ENCODE results near the gene FARSA. TPM values are rescaled to one million over a fixed set of nuclear protein-coding genes. Genes with fewer than 3 reads are reported as not detected.
A peak's percentile ranks its signal among the peaks of the same experiment; 100 is the strongest.

FARSA gene
- total and polyA plus RNA-seq, 2 of the 13 experiments (the other 11 are each of a cell fraction or from before 2014, with no cell fraction given): 25.9 to 72.0 TPM

DNA sequence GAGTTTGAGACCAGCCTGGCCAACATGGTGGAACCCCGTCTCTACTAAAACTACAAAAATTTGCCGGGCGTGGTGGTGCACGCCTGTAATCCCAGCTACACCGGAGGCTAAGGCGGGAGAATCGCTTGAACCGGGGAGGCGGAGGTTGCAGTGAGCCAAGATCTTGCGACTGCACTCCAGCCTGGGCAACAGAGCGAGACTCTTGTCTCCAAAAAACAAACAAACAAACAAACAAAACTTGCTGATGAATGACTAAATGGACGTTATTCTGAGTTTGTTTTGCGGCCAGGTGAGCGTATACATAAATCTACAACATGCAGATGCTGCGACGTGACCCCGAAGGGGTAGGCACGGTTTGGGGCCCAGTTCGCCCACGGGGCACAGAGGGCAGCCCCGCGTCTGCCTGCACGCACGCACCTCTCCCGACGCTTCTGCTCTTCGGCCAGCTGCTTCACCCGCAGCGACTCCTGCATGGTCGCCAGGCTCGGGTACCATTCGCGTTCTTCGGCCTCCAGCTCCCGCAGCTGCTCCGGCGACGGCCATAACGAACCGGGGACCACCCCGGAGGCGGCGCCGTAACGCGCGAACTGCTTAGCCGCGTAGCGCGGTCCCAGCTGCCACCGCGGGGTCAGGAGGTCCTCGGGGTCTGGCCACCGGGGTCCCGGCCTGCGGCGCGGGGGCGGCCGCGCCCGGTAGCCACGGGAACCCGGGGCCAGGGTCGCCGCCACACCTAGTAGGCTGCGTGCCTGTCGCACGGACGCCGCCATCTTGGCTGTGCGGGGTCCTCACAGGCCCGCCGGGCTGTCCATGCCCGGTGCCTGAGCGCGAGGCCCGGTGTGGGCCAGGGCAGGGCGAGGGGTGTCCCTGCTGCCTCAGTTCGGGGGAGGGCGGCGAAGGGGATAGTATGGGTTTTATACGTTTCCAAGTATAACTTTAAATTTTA, 23.2 kb upstream of the FARSA start, which contains the start of gene GADD45GIP1 (continued):
- TF ChIP-seq AFF4 (CRISPR knock-in tag; IDR thresholded peaks at IDR 0.05): 0 out of 2 replicates have a peak, but pooled peaks have one; percentile 63
- no peak for TF ChIP-seq ZNF383 (CRISPR knock-in tag; IDR thresholded peaks at IDR 0.05; ENCODE audit: borderline replicate concordance)
- TF ChIP-seq SRF (IDR thresholded peaks at IDR 0.05; ENCODE audit: low read depth, low read length): no peak
- TF ChIP-seq, protein P1, sequence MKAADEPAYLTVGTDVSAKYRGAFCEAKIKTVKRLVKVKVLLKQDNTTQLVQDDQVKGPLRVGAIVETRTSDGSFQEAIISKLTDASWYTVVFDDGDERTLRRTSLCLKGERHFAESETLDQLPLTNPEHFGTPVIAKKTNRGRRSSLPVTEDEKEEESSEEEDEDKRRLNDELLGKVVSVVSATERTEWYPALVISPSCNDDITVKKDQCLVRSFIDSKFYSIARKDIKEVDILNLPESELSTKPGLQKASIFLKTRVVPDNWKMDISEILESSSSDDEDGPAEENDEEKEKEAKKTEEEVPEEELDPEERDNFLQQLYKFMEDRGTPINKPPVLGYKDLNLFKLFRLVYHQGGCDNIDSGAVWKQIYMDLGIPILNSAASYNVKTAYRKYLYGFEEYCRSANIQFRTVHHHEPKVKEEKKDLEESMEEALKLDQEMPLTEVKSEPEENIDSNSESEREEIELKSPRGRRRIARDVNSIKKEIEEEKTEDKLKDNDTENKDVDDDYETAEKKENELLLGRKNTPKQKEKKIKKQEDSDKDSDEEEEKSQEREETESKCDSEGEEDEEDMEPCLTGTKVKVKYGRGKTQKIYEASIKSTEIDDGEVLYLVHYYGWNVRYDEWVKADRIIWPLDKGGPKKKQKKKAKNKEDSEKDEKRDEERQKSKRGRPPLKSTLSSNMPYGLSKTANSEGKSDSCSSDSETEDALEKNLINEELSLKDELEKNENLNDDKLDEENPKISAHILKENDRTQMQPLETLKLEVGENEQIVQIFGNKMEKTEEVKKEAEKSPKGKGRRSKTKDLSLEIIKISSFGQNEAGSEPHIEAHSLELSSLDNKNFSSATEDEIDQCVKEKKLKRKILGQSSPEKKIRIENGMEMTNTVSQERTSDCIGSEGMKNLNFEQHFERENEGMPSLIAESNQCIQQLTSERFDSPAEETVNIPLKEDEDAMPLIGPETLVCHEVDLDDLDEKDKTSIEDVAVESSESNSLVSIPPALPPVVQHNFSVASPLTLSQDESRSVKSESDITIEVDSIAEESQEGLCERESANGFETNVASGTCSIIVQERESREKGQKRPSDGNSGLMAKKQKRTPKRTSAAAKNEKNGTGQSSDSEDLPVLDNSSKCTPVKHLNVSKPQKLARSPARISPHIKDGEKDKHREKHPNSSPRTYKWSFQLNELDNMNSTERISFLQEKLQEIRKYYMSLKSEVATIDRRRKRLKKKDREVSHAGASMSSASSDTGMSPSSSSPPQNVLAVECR (CRISPR knock-in tag; IDR thresholded peaks at IDR 0.05; ENCODE audit: borderline replicate concordance): peak; percentile 89
- TF ChIP-seq NRL (CRISPR knock-in tag; IDR thresholded peaks at IDR 0.05; ENCODE audit: borderline replicate concordance): peak; percentile 65
- 0 out of 2 replicates have a peak, but pooled peaks have one; percentile 20 for TF ChIP-seq GATA4 (IDR thresholded peaks at IDR 0.05; ENCODE audit: borderline replicate concordance, low read depth)
- no peak for TF ChIP-seq ZNF460 (CRISPR knock-in tag; IDR thresholded peaks at IDR 0.05; ENCODE audit: borderline replicate concordance)
- TF ChIP-seq MAFF (IDR thresholded peaks at IDR 0.05; ENCODE audit: low read depth, low read length): no peak
- TF ChIP-seq ZBTB8A (CRISPR knock-in tag; IDR thresholded peaks at IDR 0.05; ENCODE audit: borderline replicate concordance, low read depth): no peak
- TF ChIP-seq, protein P2, sequence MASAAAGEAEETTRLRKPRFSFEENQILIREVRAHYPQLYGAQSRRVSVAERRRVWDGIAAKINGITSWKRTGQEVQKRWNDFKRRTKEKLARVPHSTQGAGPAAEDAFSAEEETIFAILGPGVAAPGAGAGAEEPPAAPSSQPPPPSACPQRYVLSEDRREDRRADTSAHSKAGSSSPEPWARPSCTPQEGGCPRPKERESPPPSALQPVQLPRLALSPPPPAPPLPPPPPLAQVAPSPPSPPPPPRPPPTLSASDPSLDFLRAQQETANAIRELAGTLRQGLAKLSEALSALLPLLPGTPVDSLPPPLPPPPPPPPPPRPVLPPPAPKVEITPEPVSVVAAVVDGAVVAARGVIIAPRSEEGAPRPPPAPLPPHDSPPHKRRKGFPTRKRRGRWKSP (CRISPR knock-in tag; IDR thresholded peaks at IDR 0.05): no peak; the same call in 1 of the 2 replicates
- no peak for TF ChIP-seq GZF1 (CRISPR knock-in tag; IDR thresholded peaks at IDR 0.05)
- no peak for TF ChIP-seq HOXA5 (CRISPR knock-in tag; IDR thresholded peaks at IDR 0.05)
- no peak for TF ChIP-seq ATF7 (IDR thresholded peaks at IDR 0.05)
- TF ChIP-seq ATF7 (CRISPR knock-in tag; IDR thresholded peaks at IDR 0.05): no peak
- TF ChIP-seq SMAD1 (CRISPR knock-in tag; IDR thresholded peaks at IDR 0.05; ENCODE audit: borderline replicate concordance, low read depth): no peak
- no peak for TF ChIP-seq RFXANK (CRISPR knock-in tag; IDR thresholded peaks at IDR 0.05)
- TF ChIP-seq RARG (CRISPR knock-in tag; IDR thresholded peaks at IDR 0.05; ENCODE audit: low read depth): no peak
- TF ChIP-seq, protein P3, sequence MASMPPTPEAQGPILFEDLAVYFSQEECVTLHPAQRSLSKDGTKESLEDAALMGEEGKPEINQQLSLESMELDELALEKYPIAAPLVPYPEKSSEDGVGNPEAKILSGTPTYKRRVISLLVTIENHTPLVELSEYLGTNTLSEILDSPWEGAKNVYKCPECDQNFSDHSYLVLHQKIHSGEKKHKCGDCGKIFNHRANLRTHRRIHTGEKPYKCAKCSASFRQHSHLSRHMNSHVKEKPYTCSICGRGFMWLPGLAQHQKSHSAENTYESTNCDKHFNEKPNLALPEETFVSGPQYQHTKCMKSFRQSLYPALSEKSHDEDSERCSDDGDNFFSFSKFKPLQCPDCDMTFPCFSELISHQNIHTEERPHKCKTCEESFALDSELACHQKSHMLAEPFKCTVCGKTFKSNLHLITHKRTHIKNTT (CRISPR knock-in tag; IDR thresholded peaks at IDR 0.05): no peak
- TF ChIP-seq ZNF747 (CRISPR knock-in tag; IDR thresholded peaks at IDR 0.05; ENCODE audit: borderline replicate concordance): 0 out of 2 replicates have a peak, but pooled peaks have one; percentile 52

Measured in HepG2 (cell line).